Skeletal muscle cell (primary cell): Measurements from ENCODE around the gene DAAM1.

ENCODE experiments used
- DNase-seq: peaks from one replicate; pipeline ENCODE4 v3.0.0-alpha.2; 2010; ENCODE audit warnings: low read depth
- H3K4me3 ChIP-seq: 2 replicates; pipeline ENCODE4 v1.5.1; 2011; ENCODE audit warnings: low read depth, mild to moderate bottlenecking, control low read depth, low read length, moderate library complexity

DAAM1 gene

DNA sequence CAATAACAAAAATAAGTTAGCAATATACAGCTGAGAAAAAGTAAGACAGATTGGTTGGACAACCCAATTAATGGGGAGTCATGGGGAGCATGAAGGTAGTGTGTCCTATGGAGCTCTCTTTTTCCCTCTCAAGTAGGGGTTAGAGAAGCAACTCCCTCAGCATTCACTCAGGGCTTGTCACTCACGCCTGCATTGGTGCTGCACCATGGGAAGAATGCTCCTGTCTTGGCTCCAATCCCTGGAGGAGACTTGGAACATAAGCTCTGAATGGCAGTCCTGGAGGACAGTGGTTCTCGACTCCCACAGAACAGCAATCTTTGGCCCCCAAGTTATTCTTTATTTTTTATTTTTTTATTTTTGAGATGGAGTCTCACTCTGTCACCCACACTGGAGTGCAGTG, 113.8 kb downstream of the DAAM1 start:
- H3K4me3 ChIP-seq, result no peak overlapping the region
- DNase-seq, result no peak

DNA sequence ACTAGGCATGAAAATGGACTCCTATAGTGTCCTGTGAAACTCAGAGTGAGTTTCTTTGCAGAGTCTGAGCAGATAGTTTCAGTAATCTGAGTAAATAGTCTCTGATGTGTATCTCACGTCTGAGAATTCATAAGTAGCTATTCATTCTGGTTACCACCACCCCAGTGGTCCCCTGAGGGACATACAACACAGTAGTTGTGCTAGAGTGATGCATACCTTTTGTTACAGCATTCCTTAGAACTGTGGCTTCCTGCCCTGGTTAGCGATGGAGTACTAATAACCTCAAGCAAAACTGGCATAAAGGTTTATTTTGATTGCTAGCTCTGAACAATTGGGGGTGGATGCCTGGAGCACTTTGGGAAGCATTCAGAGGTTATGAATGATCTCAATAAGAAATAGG, 114.7 kb downstream of the DAAM1 start:
- DNase-seq, result peak; percentile 78
- no peak overlapping the region for H3K4me3 ChIP-seq

DNA sequence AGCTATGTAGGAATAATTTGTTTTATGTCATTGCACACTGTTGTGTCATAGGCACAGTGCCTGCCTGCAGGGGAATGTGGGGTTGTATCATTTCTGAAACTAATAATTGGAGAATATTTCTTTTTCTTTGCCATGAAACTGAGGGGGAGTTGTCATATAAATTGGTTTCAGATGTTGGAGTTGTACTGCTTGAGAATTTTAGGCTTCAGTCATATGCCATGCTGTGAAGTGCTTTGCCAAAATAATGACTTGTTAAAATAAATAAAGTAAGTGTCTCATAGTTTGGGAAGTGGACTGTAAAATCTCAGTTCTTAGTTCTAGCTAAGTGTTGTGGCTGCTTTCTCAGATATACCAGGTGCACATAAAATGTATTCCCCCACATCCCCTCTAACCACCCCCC, 116.8 kb downstream of the DAAM1 start:
- H3K4me3 ChIP-seq, result no peak overlapping the region
- no peak for DNase-seq

DNA sequence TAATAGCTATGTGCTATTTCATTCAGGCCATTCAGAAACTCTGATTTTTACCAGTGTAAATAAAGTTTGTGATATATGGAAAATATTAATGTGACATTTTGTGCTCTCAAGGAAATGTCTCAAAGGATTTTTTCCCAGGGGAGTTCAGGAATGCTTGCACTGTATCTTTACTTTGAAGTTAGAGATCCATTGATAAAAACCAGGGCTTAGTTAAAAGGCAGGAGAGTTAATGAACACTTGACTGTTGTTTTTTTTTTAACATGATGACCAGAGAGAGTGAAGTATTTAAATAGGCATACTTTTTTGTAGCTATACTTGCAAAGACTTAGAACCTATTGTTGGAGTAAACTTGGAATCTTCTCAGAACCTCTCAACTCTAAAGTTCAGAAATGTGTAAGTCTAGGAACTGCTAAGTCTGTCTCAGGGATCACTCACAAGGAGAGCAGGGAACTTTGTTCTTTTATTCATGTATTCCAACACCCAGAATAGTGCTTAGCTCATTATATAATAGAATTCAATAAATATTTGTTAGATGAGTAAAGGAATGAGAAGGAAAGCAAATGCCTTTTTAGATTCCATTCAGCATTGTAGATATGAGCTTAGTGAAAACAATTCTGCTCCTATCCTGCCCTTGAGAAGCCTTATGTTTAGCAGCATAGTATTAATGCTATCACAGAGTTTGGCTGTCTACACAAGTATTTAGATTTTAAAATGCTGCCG, 117.5 kb downstream of the DAAM1 start:
- no peak overlapping the region for H3K4me3 ChIP-seq
- DNase-seq, result no peak

DNA sequence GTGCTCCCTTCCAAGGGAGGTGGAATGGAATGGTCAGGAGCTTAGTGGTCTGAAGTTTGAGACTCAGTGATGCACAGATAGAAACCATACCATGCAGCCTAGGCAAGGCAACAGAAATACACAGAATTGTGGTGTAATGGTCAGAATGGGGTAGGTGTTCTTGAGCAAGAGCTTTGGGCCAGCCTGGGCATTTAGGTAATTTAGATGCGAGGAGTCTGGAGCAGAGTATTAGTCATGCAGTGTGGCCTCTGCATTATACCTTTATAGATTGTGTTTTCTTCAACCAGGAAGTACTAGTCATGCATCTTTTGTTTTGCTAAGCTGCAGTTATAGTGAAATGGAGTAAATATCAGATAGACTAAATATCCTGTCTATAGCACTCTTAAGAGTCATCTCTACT, 118.3 kb downstream of the DAAM1 start:
- DNase-seq, result peak; percentile 61
- H3K4me3 ChIP-seq, result no peak overlapping the region

DNA sequence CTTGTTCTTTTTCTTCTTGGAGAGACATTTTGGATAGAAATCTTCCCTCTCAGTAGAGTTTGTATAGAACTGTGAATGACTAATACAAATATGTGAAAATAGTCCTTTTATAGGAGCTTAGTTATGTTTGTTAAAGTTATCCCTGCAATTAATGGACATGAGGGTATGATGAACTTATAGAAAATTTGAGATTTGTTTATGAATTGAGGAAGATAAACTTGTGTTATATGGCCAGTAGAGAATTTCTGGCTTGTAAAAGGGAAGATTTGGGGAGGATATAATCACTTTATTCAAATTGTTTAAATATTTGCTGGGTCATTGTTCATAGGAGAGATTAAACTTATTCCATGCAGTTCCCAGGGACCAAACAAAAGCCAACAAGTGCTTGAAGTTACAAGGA, 119.6 kb downstream of the DAAM1 start:
- DNase-seq, result no peak
- no peak overlapping the region for H3K4me3 ChIP-seq

DNA sequence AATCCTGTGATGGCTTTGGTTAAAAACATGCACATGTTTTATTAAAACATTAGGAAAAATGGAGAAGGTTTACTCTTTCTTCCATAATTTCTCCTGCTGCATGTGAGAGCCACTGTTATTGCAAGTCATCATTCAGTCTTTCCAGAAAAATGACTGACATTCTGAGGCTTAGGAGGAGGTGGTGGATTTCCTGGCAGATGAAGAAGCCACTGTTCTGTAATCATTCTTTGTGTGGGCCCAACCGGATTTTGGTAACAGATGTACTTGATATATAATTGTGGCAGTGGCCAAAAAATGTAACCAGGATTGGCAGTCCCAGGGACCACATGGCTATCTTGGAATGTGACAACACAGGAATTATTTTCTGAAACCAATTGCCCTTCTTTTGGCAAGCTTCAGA, 120.2 kb downstream of the DAAM1 start:
- DNase-seq, result no peak
- no peak overlapping the region for H3K4me3 ChIP-seq

DNA sequence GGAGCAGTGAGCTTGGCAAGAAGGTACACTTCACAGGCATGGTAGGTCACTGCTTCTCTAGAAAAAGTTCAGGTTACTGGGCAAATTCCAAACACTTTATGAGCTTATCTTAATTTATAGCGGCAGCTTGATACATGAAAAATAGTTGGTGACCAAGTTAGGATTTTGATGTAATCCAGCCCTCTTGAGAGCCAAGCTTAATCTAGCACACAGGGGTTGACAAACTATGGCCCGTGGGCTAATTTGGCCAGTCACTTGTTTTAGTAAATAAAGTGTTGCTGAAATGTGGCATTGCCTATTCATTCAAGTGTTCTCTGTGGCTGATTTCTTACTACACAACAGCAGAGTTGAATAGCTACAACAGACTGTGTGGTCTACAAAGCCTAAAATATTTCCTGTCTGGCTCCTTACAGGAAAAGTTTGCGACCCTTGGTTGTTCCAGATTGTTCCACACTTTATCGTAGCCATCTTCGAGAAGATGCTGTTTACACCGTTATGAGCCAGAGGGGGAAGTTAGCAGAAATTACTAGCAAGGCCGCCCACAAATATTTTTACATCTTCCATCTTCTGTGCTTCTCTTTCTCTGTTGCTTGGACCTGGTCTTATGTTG, 120.9 kb downstream of the DAAM1 start:
- no peak for DNase-seq

DNA sequence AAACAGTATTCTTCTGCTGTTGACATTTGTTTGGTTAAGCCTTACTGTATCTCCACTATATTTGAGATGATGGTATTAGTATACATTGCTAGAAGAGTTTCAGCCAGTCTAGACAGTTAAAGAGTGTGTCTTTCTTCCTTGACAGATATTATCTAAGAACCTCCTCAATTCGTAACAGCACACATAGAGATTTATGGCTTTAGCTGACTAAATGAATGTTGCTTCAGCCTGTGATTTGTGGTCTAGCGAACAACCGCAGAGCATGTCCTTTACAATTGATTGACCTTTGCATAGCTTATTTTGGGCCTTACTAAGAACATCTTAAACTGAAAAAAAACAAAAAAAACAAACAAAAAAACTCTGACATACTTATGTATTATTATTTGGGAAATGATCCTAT, 122.2 kb downstream of the DAAM1 start:
- no peak for DNase-seq
- no peak overlapping the region for H3K4me3 ChIP-seq

More for the DNA sequence above, 120.9 kb downstream of the DAAM1 start:
- H3K4me3 ChIP-seq, result no peak overlapping the region

DNA sequence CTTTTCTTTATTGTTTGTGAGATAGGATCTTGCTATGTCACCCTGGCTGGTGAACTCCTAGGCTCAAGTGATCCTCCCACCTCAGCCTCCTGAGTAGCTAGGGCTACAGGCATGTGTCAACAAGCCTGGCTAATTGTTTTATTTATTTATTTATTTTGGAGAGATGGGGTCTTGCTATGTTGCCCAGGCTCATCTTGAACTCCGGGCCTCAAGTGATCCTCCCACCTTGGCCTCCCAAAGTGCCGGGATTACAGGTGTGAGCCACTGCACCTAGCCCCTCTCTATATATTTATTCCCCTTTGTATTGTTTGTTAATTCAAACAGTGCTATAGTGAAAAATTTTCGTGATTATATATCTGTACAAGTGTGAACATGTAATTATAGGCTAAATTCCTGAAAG, 123.3 kb downstream of the DAAM1 start:
- no peak overlapping the region for H3K4me3 ChIP-seq
- DNase-seq, result no peak

DNA sequence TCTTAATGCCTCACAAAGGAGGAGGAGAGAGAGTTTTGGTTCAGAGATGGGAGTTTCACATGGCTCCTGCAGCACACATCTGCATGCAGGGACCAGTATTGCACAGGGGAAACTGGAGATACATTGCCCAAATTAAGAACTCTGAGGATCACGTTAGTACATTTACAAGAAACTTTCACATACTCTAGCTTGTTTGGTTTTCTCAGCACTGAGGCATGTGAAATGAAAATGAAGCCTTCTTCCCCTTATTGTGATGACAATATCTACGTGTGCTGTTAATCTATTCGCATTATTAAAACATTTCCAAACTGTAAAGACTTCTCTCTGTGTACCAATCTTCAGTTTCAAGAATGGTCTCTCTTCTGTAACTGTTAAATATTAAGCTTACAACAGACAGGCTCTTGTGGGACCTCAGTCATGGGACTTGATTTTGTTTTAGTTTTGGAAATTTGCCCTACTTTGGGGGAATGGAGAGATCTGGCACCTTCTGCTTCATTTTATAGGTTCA, 124.7 kb downstream of the DAAM1 start:
- DNase-seq, result no peak
- no peak overlapping the region for H3K4me3 ChIP-seq

DNA sequence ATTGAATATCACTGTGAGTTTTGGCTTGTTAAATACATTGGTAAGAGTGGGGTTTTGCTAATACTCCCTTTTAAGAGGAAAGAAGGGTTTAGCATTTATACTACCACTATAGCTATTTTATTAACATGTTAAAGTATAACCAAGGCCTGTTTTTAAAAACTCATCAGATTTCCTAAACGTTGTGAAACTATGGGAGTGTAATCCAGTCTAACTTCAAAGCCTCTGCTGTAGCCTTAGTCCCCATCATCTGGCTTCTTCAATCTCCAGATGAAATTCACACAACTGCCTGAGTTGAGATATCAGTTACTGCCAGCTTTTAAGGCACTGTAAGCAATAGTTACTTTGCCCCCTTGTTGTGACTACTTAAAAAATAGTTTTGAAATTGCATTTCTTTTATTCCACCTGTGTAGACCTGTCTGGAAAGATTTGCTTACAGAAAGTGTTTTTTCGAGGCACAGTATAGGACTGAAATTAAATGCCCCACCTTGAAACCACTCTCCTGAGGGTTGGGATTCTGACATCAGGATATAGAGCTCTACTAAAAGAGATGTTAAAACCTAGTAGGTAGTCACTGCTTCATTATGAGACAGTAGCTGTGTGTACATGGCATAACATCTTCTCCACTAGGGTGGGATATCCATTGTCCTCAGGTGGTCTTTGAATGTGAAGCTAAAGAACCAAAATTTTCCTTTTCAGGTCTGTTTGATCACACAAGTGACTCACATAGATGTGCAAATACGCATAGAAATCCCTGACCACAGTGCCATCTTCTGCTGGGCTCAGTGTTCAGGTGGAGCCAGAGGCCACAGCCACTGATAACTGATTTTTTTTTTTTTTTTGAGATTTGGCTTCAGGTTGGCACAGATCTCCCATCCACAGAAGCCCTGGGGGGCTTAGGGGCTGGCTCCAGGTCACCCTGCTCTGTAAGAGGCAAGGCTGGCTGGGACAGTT, 125.5 kb downstream of the DAAM1 start:
- no peak for DNase-seq
- H3K4me3 ChIP-seq, result no peak overlapping the region

DNA sequence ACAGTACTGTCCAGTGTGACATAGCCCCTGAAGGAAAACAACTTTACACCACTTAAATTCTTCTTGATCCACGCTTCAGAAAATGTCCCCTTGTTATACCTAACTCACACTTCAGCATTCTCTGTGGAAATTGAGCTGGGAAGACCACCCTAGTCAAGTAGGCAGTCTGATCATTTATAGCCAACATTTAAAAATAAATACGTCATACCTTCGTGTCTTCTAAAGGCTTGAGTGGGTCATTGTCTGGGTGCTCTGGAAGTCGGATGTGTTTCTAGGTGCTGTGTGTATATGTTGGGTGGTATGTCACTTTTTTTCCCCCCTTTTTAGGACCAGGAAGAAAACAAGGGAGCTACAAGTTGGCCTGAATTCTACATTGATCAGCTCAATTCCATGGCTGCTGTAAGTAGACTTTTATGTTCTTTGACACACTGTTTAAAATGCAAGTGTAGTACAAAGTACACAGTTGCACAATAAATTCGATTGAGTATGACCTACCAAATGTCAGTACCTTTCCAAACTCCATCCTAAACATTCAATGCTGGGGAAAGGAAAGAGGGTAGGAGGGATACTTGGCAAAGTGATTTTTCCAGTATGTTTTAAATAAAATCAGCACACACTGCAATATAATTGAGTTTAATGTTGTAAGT, 126.6 kb downstream of the DAAM1 start:
- no peak overlapping the region for H3K4me3 ChIP-seq
- no peak for DNase-seq

DNA sequence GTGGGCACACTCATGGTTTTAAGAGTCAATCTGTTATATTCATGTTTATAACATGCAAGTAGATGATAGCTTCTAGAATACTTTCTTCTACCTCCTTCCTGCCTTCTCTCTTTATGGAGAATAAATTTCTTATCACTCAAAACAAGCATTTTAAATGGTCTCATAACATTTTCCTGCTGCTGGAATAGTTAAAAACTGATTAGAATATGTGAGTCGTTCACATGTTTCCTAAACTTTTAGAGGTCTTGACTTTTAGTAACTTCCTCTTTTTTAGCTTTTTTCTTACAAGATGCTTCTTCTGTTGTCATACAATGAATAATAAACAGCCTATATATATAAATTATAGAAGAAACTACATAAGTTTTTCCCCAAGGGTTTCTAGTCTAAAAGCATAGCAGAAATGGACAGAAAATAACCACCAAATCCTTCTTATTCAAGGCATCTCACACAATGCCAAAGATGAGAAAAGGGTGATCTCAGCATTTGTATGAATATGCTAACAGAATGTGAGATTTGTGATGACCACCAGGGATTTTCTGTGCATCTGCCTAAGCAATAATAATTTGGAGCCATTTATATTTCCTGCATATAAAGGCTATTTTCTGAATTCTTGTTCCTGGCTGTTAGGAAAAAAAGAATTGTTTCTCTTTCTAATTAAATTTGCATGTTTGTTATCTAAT, 127.8 kb downstream of the DAAM1 start:
- no peak overlapping the region for H3K4me3 ChIP-seq
- no peak for DNase-seq

DNA sequence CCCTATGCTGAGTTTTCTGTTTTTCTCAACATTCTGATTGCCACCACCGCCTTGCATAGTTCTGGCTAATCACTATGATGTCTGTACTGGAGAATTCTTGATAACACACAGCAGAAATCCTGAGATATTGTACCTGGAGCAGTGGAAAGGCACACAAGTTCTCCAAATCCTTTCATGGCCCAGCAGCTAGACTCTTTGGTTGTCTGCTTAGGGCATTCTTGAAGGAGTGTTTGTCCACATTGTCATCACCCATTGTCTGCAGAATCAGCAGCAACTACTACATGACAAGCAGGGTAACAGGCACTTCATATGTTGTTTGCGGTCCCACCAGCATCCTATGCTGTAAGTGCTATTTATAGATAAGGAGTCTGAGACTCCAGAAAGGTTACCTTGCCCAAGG, 128.9 kb downstream of the DAAM1 start:
- DNase-seq, result no peak
- H3K4me3 ChIP-seq, result no peak overlapping the region

DNA sequence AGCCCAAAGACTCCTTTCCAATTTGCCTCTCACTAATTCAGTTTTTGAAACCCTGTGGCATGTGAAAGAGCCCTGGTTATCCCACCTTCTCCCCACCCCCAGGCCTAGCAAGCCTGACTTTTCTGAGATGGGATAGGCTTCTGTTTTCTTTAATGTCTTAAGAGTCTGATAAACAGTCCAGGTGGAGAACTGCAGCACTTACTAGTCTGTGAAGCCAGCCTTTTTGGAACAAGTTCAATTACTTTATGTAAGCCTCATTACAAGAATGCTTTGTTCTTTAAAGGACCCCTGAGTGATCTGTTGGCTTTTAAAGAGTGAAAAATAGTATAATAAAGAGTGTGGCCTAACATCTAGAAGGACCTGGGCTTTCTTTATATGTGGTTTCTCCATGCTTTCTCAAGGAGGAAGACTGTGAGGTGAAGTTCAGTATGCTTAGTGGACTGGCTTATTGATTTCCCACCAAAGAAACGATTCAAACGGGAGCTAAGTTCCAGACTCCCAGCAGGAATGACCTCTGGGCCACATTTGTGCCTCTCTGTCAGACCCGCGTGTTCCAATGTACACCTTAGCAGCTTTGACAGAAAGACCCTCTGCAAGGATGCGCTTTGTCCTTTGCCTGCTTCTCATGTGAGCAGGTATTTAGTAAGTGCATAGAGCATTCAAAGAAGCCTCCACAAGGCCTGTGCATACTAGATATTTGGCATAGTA, 129.5 kb downstream of the DAAM1 start:
- DNase-seq, result no peak
- no peak overlapping the region for H3K4me3 ChIP-seq

DNA sequence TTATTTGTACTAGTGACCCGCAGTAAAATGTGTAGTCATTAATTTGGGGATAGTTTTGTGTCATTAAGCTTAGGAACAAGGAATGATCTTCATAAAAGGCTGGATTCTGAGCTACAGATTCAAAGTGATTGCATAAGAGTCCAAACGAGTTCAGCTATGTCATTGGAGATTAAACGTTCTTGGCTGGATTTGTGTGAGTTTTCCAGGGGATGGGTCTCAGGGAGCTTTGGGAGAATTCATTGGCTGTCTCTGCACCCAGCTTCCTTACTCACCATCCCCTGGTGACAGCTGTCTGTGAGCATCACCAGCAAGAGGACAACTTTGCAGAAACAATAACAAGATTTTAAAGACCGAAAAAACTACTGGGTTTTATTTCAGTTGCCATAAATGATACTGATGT, 130.4 kb downstream of the DAAM1 start:
- no peak overlapping the region for H3K4me3 ChIP-seq
- no peak for DNase-seq

DNA sequence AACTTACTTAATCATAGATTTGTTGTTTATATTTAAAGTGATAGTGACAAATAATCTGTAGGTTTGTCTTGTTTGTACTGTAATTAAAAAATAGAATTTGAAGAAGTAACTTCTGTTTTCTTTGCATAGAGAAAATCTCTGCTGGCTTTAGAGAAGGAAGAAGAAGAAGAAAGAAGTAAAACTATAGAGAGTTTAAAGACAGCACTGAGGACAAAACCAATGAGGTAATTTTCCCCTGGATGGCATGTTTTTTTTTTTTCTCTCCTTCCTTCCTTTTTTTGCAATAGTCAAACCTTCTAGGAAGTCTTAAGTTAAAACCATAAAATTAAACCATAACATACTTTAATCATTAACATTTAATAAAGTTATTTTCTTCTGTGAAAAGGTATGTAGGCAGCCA, 131.9 kb downstream of the DAAM1 start:
- H3K4me3 ChIP-seq, result no peak overlapping the region
- DNase-seq, result no peak
